Measurements from ENCODE around the gene NSUN4. TPM values are rescaled to one million over a fixed set of nuclear protein-coding genes. Genes with fewer than 3 reads are reported as not detected.

NSUN4 gene
- total and polyA plus RNA-seq, 10 of the 15 experiments (the other 5 are each of a cell fraction or from before 2014, with no cell fraction given), result 22.1 to 80.2 (median 29.6) TPM

DNA sequence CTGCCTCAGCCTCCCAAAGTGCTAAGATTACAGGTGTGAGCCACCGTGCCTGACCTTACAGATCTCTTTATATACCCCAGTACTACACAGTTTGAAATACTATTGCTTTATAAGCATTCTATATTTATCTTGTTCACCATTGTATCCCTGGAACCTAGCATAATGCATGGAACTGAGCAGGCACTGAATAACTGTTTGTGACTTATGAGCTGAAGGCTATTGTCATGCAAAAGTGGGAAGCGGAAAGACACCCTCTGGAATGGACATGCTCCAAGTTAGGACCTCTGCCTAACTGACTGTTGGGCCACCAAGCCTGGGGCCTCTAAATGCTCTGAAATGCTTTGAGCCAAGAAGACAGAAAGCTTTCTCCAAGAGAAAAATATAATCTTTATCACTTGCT is 45.3 kb upstream of the NSUN4 start (continued):
- no peak for TF ChIP-seq MTA2 (IDR thresholded peaks at IDR 0.05; ENCODE audit: low read depth)
- TF ChIP-seq, protein P1, sequence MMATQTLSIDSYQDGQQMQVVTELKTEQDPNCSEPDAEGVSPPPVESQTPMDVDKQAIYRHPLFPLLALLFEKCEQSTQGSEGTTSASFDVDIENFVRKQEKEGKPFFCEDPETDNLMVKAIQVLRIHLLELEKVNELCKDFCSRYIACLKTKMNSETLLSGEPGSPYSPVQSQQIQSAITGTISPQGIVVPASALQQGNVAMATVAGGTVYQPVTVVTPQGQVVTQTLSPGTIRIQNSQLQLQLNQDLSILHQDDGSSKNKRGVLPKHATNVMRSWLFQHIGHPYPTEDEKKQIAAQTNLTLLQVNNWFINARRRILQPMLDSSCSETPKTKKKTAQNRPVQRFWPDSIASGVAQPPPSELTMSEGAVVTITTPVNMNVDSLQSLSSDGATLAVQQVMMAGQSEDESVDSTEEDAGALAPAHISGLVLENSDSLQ (IDR thresholded peaks at IDR 0.05), result no peak

DNA sequence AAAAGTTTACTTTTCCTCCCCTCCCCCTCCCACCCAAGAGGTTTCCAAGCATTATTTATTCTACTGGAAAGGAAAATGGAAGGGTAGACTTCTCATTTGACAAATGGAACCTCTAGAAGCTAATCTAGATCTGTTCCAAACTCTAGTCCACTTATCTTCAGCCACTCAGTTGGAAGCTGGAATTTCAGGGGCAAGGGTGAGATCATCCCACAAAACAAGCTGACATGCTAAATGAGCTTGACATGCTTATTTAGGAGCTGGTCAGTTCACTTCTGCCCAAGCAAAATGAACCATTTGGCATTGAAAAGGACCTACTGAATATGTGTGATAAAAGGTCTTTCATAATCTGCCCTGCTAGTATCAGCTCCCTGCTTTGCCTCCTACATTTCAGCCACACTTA is 42.2 kb upstream of the NSUN4 start:
- Histone ChIP-seq H3K79me2 (ENCODE audit: control insufficient read depth, insufficient read depth, low read length) (peaks cover 46% of the 10 kb centered on the region), H3K27ac (ENCODE audit: control insufficient read depth, insufficient read depth) (no peak overlapping the region), H3K9ac (ENCODE audit: control insufficient read depth, insufficient read depth, low read length) (no peak overlapping the region), H3K4me3 (no peak overlapping the region), H3K36me3 (ENCODE audit: control insufficient read depth in 2 of 2, insufficient read depth in 2 of 2, low read length in 1 of 2) (peaks cover 6 to 33% of the 10 kb centered on the region in 2 experiments), H3K9me3 (replicated peaks; ENCODE audit: control insufficient read depth, insufficient read depth, low read length) (no peaks in the 10 kb centered on the region), H4K20me1 (ENCODE audit: control insufficient read depth, insufficient read depth) (no peaks in the 10 kb centered on the region), H3K4me1 (ENCODE audit: control insufficient read depth, insufficient read depth, low read length) (peaks cover 5% of the 10 kb centered on the region; the same call in 1 of the 2 replicates), H3K27me3 (replicated peaks in 1 of 2; ENCODE audit: control insufficient read depth in 2 of 2, insufficient read depth in 2 of 2, low read length in 1 of 2) (no peaks in the 10 kb centered on the region), H2AFZ (ENCODE audit: control insufficient read depth, low read depth, low read length) (no peak overlapping the region), H3K4me2 (ENCODE audit: control insufficient read depth, insufficient read depth) (no peak overlapping the region)
- ATAC-seq, result no peak
- ChIA-PET CTCF (interaction anchor here (1.8 to 6.2 kb wide), 4 partner anchors 18 to 49 kb away, joined by 3 to 49 read pairs (median 25); partner anchors contain the start of gene NSUN4), POLR2A (interaction anchor here (0.7 kb wide), 2 partner anchors 46 to 210 kb away, joined by 3 read pairs; no protein-coding TSS in a partner anchor), SMC1A (ENCODE audit: uncharacterized antibody, unreplicated experiment) (interaction anchor here (0.9 to 3.9 kb wide), 6 partner anchors 16 to 54 kb away, joined by 3 to 15 read pairs (median 3); no protein-coding TSS in a partner anchor), RAD21 (ENCODE audit: unreplicated experiment) (interaction anchor here (0.9 to 3.6 kb wide), 3 partner anchors 10 to 49 kb away, joined by 4 to 11 read pairs (median 7); no protein-coding TSS in a partner anchor)
- BruUV-seq (replicated peaks), result no TSS peak
- no peak for DNase-seq (ENCODE audit: low read depth, low spot score)
- in situ Hi-C loops (cut with MboI) (no loop called here), intact Hi-C loops (cut with micrococcal nuclease; ENCODE audit: unreplicated experiment) (no loop called here)
- no peak for FAIRE-seq
- TF ChIP-seq, protein P2, sequence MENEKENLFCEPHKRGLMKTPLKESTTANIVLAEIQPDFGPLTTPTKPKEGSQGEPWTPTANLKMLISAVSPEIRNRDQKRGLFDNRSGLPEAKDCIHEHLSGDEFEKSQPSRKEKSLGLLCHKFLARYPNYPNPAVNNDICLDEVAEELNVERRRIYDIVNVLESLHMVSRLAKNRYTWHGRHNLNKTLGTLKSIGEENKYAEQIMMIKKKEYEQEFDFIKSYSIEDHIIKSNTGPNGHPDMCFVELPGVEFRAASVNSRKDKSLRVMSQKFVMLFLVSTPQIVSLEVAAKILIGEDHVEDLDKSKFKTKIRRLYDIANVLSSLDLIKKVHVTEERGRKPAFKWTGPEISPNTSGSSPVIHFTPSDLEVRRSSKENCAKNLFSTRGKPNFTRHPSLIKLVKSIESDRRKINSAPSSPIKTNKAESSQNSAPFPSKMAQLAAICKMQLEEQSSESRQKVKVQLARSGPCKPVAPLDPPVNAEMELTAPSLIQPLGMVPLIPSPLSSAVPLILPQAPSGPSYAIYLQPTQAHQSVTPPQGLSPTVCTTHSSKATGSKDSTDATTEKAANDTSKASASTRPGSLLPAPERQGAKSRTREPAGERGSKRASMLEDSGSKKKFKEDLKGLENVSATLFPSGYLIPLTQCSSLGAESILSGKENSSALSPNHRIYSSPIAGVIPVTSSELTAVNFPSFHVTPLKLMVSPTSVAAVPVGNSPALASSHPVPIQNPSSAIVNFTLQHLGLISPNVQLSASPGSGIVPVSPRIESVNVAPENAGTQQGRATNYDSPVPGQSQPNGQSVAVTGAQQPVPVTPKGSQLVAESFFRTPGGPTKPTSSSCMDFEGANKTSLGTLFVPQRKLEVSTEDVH (IDR thresholded peaks at IDR 0.05; ENCODE audit: low read depth, partially characterized antibody), result no peak
- no peak for TF ChIP-seq CBX5 (IDR thresholded peaks at IDR 0.05; ENCODE audit: low read depth)
- no peak for TF ChIP-seq SRF (IDR thresholded peaks at IDR 0.05; ENCODE audit: low read depth in 2 of 2, low read length in 2 of 2)
- no peak for TF ChIP-seq SREBF2 (IDR thresholded peaks at IDR 0.05; ENCODE audit: low read length)
- no peak for TF ChIP-seq NR2C2 (IDR thresholded peaks at IDR 0.05; ENCODE audit: borderline replicate concordance, control insufficient read depth, insufficient read length, low read depth)
- TF ChIP-seq, protein P3, sequence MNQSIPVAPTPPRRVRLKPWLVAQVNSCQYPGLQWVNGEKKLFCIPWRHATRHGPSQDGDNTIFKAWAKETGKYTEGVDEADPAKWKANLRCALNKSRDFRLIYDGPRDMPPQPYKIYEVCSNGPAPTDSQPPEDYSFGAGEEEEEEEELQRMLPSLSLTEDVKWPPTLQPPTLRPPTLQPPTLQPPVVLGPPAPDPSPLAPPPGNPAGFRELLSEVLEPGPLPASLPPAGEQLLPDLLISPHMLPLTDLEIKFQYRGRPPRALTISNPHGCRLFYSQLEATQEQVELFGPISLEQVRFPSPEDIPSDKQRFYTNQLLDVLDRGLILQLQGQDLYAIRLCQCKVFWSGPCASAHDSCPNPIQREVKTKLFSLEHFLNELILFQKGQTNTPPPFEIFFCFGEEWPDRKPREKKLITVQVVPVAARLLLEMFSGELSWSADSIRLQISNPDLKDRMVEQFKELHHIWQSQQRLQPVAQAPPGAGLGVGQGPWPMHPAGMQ (IDR thresholded peaks at IDR 0.05; ENCODE audit: borderline replicate concordance), result no peak
- no peak for TF ChIP-seq ZBED1 (IDR thresholded peaks at IDR 0.05; ENCODE audit: borderline replicate concordance)
- TF ChIP-seq TCF7 (IDR thresholded peaks at IDR 0.05; ENCODE audit: borderline replicate concordance), result no peak
- no peak for TF ChIP-seq NFYA (IDR thresholded peaks at IDR 0.05; ENCODE audit: borderline replicate concordance, low read depth, low read length)
- TF ChIP-seq, protein P4, sequence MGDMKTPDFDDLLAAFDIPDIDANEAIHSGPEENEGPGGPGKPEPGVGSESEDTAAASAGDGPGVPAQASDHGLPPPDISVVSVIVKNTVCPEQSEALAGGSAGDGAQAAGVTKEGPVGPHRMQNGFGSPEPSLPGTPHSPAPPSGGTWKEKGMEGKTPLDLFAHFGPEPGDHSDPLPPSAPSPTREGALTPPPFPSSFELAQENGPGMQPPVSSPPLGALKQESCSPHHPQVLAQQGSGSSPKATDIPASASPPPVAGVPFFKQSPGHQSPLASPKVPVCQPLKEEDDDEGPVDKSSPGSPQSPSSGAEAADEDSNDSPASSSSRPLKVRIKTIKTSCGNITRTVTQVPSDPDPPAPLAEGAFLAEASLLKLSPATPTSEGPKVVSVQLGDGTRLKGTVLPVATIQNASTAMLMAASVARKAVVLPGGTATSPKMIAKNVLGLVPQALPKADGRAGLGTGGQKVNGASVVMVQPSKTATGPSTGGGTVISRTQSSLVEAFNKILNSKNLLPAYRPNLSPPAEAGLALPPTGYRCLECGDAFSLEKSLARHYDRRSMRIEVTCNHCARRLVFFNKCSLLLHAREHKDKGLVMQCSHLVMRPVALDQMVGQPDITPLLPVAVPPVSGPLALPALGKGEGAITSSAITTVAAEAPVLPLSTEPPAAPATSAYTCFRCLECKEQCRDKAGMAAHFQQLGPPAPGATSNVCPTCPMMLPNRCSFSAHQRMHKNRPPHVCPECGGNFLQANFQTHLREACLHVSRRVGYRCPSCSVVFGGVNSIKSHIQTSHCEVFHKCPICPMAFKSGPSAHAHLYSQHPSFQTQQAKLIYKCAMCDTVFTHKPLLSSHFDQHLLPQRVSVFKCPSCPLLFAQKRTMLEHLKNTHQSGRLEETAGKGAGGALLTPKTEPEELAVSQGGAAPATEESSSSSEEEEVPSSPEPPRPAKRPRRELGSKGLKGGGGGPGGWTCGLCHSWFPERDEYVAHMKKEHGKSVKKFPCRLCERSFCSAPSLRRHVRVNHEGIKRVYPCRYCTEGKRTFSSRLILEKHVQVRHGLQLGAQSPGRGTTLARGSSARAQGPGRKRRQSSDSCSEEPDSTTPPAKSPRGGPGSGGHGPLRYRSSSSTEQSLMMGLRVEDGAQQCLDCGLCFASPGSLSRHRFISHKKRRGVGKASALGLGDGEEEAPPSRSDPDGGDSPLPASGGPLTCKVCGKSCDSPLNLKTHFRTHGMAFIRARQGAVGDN (IDR thresholded peaks at IDR 0.05), result no peak

Measured in GM12878 (cell line).